Left forelimb (tissue), 1 donor: ENCODE data around the gene ASMT.
"Not testable (repeated sequence)": the region's sequence is repeated elsewhere in the genome, so short reads cannot be mapped to it uniquely, and the experiment has no call there.

Experiments
- DNase-seq: peaks from one replicate; pipeline ENCODE4 v3.0.0-alpha.2; 2018; ENCODE audit warnings: low spot score

ASMT gene

GRCh38 chrX:1649621-1650020 is 34.8 kb downstream of the ASMT start:
- no peak for DNase-seq

GRCh38 chrX:1652011-1652811 is 37.4 kb downstream of the ASMT start:
- not testable (repeated sequence) for DNase-seq

- no peak for DNase-seq
These were observed 41.5 kb downstream of the ASMT start for GRCh38 chrX:1656379-1656778.

- DNase-seq: no peak
These were observed 42.7 kb downstream of the ASMT start for GRCh38 chrX:1657367-1658070.

GRCh38 chrX:1658071-1658491 is 43.2 kb downstream of the ASMT start:
- DNase-seq: no peak

- DNase-seq: no peak
These were observed 45.0 kb downstream of the ASMT start for GRCh38 chrX:1659664-1660461.

GRCh38 chrX:1661048-1661921 is 46.4 kb downstream of the ASMT start:
- no peak for DNase-seq

GRCh38 chrX:1661922-1662221 is 47.0 kb downstream of the ASMT start:
- DNase-seq: no peak

- no peak for DNase-seq
These were observed 52.7 kb downstream of the ASMT start for GRCh38 chrX:1667566-1667965.

GRCh38 chrX:1673337-1673736 is 58.5 kb downstream of the ASMT start:
- DNase-seq: no peak

- DNase-seq: no peak
These were observed 62.0 kb downstream of the ASMT start for GRCh38 chrX:1676866-1677265.

- DNase-seq: no peak
These were observed 64.4 kb downstream of the ASMT start for GRCh38 chrX:1679238-1679637.

GRCh38 chrX:1681439-1681838 is 66.6 kb downstream of the ASMT start:
- DNase-seq: no peak

GRCh38 chrX:1681856-1682255 is 67.0 kb downstream of the ASMT start:
- not testable (repeated sequence) for DNase-seq

GRCh38 chrX:1682501-1682900 is 67.6 kb downstream of the ASMT start:
- DNase-seq: not testable (repeated sequence)

GRCh38 chrX:1684883-1685282 is 70.0 kb downstream of the ASMT start:
- not testable (repeated sequence) for DNase-seq

GRCh38 chrX:1685444-1685880 is 70.6 kb downstream of the ASMT start:
- DNase-seq: not testable (repeated sequence)

GRCh38 chrX:1686642-1687041 is 71.8 kb downstream of the ASMT start:
- no peak for DNase-seq
